SJCRH30 (cell line): ENCODE results near the gene SAPCD1. TPM values are rescaled to one million over a fixed set of nuclear protein-coding genes. Genes with fewer than 3 reads are reported as not detected.

Experiments used
- DNase-seq, 2 experiments: peaks; one replicate each; pipeline ENCODE4 v3.0.0-alpha.2; 2015 to 2020
- H3K27ac ChIP-seq: fragments of 250-450 bp; sonication (Bioruptor Pico); 2 replicates; pipeline ENCODE4 v1.5.1; 2020; ENCODE audit warnings: mild to moderate bottlenecking, moderate library complexity
- H3K27me3 ChIP-seq: fragments of 250-450 bp; sonication (Bioruptor Pico); 2 replicates; pipeline ENCODE4 v1.5.1; 2020; ENCODE audit warnings: mild to moderate bottlenecking, moderate library complexity
- H3K36me3 ChIP-seq: fragments of 250-450 bp; sonication (Bioruptor Pico); 2 replicates; pipeline ENCODE4 v1.5.1; 2020; ENCODE audit warnings: mild to moderate bottlenecking, moderate library complexity
- H3K4me1 ChIP-seq: fragments of 250-450 bp; sonication (Bioruptor Pico); 2 replicates; pipeline ENCODE4 v1.5.1; 2020; ENCODE audit warnings: mild to moderate bottlenecking, moderate library complexity
- H3K4me3 ChIP-seq: fragments of 250-450 bp; sonication (Bioruptor Pico); 2 replicates; pipeline ENCODE4 v1.5.1; 2020; ENCODE audit warnings: mild to moderate bottlenecking, moderate library complexity
- H3K9me3 ChIP-seq: fragments of 250-450 bp; sonication (Bioruptor Pico); replicated peaks from 2 replicates; pipeline ENCODE4 v1.5.1; 2020; ENCODE audit warnings: mild to moderate bottlenecking, moderate library complexity
- total RNA-seq: library from RNA; depleted of rRNA; stranded (reverse); fragments of >200 nt; shearing (Covaris generic); gene quantifications from 2 replicates; pipeline ENCODE4 v1.2.3, GENCODE V29; 2014; rRNA removed

Gene SAPCD1
- total RNA-seq: 0.89 and 1.4 TPM in 2 replicates

DNA sequence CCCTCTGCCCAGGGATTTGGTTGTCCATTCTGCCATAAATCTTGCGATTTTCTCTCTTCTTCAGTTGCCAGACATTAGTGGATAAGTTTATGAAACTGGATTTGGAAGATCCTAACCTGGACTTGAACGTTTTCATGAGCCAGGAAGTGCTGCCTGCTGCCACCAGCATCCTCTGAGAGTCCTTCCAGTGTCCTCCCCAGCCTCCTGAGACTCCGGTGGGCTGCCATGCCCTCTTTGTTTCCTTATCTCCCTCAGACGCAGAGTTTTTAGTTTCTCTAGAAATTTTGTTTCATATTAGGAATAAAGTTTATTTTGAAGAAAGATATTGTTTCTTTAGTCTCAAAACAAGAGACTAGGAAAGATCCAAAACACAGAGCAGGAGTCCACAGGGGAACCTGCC lies at the start of gene SAPCD1:
Gene SAPCD1 (plus strand): TSS at position 301 of the 400 bp plus-strand sequence. CDS start 399 bp downstream, outside the sequence.
- H3K4me3 ChIP-seq: no peak within 1 kb of the TSS
- DNase-seq: no peak
- no peaks in the 10 kb centered on the region for H3K27me3 ChIP-seq
- peak within 1 kb of the TSS; percentile 26; the same call in 1 of the 2 replicates for H3K27ac ChIP-seq
- peaks cover 4% of the 10 kb centered on the region; the same call in 1 of the 2 replicates for H3K4me1 ChIP-seq
- no peaks in the 10 kb centered on the region for H3K9me3 ChIP-seq
- H3K36me3 ChIP-seq: no peaks in the 10 kb centered on the region

DNA sequence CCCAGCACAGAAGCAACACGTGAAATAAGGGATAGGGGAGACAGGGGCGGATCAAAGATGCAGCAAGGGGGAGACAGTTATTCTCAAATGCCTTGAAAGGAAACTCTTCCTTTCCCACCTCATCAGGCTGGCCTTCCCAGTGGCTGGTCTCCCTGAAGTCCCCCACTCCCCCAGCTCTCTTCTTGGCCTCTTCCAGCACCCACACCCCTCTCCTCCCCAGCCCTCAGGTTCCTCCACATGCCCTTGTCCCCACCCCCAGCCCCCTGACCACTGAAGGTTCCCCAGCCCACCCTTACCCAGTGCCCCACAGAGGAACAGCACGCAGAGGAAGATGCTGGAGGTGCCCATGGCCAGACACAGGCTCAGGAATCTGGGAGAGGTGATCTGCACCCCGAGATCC lies 49.0 kb upstream of the SAPCD1 start:
- H3K27me3 ChIP-seq: peaks cover 19% of the 10 kb centered on the region
- no peaks in the 10 kb centered on the region for H3K36me3 ChIP-seq
- H3K27ac ChIP-seq: no peak overlapping the region
- no peak for DNase-seq
- no peak overlapping the region for H3K4me3 ChIP-seq
- no peaks in the 10 kb centered on the region for H3K4me1 ChIP-seq
- H3K9me3 ChIP-seq: no peaks in the 10 kb centered on the region

DNA sequence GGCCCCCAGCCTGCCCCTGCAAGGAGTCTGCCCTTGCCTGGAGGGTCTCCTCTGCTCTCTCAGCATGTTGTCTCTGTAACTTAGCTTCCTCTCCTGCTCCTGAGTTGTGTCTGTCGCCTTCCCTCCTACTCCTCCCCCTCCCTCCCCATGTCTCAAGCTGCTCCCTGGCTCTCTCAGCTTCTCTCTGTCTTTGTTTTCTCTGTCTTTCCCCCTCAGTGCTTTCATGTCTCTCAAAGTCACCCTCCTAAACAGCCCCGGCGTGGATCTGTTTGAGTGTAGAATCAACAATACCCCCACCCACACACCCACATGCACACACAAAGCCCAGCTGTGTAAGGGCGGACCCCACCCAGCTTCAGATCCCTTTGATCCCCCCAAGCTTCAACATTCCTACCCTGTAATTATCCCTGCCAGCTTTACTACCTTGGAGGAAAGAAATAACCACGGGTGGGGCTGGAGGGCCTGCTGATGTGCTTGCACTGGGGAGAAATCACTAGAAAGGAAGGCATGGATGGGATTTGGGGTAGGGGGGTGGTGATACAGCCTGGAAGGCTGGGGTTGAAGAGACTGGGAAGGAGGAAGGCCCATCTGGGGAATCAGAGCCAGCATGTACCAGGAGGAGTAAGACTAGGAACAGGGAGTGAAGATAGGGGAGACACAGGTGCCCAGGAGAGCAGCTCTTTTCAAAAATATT lies 48.3 kb upstream of the SAPCD1 start:
- H3K4me1 ChIP-seq: no peaks in the 10 kb centered on the region
- no peak for DNase-seq
- no peaks in the 10 kb centered on the region for H3K36me3 ChIP-seq
- H3K4me3 ChIP-seq: no peak overlapping the region
- no peaks in the 10 kb centered on the region for H3K9me3 ChIP-seq
- peaks cover 19% of the 10 kb centered on the region for H3K27me3 ChIP-seq
- H3K27ac ChIP-seq: no peak overlapping the region

DNA sequence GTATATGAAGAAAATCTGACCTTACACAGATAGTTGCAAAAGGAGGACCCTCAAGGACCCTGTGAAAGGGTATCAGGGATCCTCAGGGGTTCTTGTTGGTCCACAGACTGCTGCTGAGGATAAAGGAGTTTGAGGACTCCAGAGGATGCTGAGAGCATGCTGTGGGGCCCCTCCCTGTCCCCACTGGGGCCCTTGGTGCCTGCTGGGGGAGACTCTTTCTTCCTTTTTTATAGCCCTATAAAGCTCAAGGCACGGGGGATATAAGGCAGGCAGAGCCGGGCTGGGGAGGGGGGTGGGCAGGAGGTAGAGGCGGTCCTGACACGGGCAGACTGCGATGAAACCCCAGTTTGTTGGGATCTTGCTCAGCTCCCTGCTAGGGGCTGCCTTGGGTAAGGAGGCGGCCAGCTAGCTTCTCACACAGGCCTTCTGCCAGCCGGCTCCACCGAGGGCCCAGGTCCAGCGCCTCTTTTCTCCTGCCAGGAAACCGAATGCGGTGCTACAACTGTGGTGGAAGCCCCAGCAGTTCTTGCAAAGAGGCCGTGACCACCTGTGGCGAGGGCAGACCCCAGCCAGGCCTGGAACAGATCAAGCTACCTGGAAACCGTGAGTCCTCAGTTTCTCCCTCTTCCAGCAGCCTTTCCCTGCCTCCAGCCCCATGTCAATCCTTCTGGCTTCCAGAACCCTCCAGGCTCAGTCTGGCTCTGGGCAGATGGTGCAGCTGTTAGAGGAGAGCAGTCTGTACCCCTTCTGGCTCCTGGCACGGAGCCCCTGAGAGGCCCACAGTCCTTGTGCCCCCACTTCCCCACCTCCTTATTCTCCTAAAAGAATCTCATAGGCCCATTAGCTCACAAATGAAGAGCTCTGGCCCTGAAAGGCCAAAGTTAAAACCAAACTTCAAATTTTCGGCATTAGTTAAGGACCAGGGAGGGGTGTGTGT lies 47.2 kb upstream of the SAPCD1 start, which contains the start of gene LY6G6D:
Gene LY6G6D (plus strand): TSS at position 327 of the 937 bp plus-strand sequence. CDS start 8 bp downstream, at position 335.
- Histone ChIP-seq H3K4me3 (no peak within 1 kb of the TSS), H3K27me3 (peaks cover 19% of the 10 kb centered on the region), H3K4me1 (no peaks in the 10 kb centered on the region), H3K36me3 (no peaks in the 10 kb centered on the region), H3K27ac (no peak within 1 kb of the TSS), H3K9me3 (no peaks in the 10 kb centered on the region)
- no peak for DNase-seq

DNA sequence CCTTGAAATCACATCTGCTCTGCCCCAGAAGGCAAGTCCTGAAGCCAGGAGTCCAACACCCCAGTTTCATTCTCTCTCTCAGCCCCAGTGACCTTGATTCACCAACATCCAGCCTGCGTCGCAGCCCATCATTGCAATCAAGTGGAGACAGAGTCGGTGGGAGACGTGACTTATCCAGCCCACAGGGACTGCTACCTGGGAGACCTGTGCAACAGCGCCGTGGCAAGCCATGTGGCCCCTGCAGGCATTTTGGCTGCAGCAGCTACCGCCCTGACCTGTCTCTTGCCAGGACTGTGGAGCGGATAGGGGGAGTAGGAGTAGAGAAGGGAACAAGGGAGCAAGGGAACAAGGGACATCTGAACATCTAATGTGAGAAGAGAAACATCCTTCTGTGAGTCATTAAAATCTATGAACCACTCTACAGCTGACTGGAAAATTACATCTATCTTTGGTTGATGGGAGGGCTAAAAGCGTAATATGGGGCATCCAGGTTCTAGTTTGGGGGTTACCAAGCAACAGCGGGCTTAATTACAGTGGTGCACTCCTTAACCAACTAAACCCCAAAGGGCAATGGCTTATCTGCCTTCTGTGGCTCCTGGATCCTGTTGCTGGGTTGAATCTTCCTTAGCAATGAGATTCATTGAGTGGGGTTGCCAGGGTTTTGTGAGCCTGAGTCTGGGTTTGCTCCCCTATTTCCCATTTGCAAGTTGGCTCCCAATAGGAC lies 44.8 kb upstream of the SAPCD1 start:
- Histone ChIP-seq H3K4me3 (no peak overlapping the region), H3K36me3 (no peaks in the 10 kb centered on the region), H3K9me3 (no peaks in the 10 kb centered on the region), H3K27me3 (peaks cover 8% of the 10 kb centered on the region), H3K27ac (no peak overlapping the region), H3K4me1 (no peaks in the 10 kb centered on the region)
- DNase-seq: no peak

DNA sequence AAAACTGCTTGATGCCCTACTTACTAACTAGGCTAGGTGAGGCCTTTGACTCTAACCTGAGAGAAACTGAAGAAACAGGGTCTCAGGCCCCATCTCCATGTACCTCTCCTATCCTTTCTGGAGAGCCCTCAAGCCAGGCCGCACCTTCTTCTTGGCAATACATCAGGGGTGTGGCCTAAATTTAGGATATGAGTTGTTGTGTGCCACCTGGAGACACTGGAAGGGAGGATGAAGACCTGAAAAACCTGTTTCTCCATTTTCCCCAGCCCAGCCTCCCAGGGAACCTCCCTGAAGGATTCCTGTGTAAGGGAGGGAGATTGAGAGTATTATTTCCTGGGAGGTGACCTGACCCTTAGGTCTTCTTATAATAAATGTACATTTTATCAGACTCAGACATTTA lies 44.2 kb upstream of the SAPCD1 start:
- no peak for DNase-seq
- Histone ChIP-seq H3K36me3 (no peaks in the 10 kb centered on the region), H3K4me3 (no peak overlapping the region), H3K27me3 (peaks cover 6% of the 10 kb centered on the region), H3K27ac (no peak overlapping the region), H3K4me1 (no peaks in the 10 kb centered on the region), H3K9me3 (no peaks in the 10 kb centered on the region)

DNA sequence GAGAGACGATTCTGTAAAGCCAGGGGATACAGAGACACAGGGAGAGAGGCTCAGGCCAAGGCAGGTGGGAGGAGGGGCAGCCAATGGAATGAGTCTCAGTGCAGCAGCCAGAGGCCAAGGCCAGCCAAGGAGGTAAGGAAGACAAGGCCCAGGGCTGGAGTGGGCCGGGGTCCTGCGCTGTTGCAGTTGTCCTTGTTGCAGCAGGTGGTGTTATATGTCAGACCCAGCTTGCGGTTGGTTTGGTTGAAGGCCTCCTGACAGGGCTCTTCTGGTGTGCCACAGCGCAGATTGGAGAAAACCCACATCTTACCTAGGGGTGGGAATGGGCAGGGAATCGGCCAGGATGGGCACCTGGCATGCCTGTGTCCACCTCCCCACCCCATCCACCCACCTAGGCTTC lies 43.5 kb upstream of the SAPCD1 start:
- DNase-seq: no peak
- Histone ChIP-seq H3K4me3 (no peak overlapping the region), H3K9me3 (no peaks in the 10 kb centered on the region), H3K27ac (no peak overlapping the region), H3K4me1 (no peaks in the 10 kb centered on the region), H3K36me3 (no peaks in the 10 kb centered on the region), H3K27me3 (peaks cover 6% of the 10 kb centered on the region)

DNA sequence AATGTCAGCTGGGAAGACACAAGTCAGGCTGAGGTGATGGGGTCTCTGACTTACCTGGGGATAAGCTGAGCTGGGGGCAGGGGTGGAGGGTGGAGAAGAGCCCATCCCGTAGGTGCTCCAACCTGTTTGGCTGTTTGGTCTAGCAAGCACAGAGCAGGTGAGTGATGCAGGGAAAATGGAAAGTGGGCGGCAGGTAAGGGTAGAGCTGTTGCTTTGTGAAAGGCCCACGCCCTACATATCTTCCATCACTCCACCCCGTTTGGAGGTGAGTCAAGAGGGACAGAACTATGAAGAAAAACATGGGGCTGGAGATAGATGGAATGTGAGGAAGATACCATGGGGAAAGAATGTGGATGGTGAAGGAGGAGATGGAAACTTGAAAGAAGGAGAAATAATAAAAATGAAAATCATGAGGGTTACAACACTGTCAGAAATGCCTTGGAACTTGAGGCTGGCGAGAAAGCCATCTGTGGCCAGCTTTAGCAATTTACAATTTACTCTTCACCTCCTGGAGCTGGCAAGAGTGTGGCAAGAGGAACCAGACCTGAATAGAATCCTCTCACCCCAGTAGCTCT lies 42.2 kb upstream of the SAPCD1 start:
- H3K36me3 ChIP-seq: no peaks in the 10 kb centered on the region
- no peaks in the 10 kb centered on the region for H3K9me3 ChIP-seq
- peaks cover 3% of the 10 kb centered on the region for H3K27me3 ChIP-seq
- no peak for DNase-seq
- no peaks in the 10 kb centered on the region for H3K4me1 ChIP-seq
- no peak overlapping the region for H3K4me3 ChIP-seq
- no peak overlapping the region for H3K27ac ChIP-seq

DNA sequence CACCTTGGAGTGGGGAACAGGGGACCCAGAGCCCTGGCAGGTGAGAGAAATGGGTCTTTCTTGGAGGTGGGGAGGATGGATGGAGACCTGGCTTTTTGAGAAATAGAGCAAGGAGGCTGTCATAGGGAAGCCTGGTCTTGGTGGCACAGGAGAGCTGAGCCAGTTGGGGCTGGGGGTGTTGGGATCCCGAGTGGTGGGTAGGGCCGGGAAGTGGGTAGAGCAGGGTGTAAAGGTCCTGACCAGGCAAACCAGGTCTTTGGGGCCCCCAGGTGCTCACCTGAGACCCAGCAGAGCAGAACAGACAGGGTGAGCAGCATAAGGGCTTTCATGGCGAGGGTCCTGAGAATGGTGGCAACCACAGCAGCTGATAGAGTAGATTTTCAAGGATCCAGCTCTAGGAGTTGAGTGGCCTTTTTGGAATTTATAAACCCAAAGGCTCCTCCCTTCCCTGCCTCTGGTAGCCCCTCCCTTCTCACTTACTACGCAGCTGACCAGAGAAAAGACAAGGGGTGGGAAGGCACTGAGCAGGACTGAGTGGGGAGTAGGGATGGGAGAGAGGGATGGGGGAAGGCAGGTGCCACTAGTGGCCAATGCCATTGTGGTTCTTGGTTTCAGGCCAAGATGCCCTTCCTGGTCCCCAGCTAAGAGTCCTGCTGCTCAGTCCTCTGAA lies 41.0 kb upstream of the SAPCD1 start, which contains the start of gene LY6G6C:
Gene LY6G6C (minus strand): TSS at position 396 of the 670 bp plus-strand sequence. CDS start 67 bp downstream, at position 329.
- H3K9me3 ChIP-seq: no peaks in the 10 kb centered on the region
- H3K36me3 ChIP-seq: no peaks in the 10 kb centered on the region
- H3K4me1 ChIP-seq: no peaks in the 10 kb centered on the region
- no peaks in the 10 kb centered on the region for H3K27me3 ChIP-seq
- no peak within 1 kb of the TSS for H3K4me3 ChIP-seq
- DNase-seq: no peak
- no peak within 1 kb of the TSS for H3K27ac ChIP-seq

DNA sequence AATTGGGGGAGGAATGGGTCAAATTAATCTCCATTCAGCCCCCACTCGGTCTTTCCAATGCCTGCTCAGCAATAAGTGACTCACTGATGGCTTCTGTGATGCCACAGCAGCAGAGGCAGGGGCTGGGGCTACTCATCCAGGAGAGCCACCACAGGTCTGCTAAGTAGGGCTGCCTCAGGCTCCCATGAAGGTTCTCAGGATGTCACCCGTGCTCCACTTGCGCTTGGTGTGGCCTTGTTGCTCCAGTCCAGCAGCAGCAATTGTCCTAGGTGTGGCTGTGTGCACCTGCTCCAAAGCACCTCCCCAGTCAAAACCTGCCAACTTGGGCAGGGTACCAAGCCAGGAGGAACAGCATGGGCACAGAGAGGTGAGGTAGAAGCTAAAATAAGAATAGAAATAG lies 40.3 kb upstream of the SAPCD1 start:
- no peaks in the 10 kb centered on the region for H3K36me3 ChIP-seq
- H3K27me3 ChIP-seq: no peaks in the 10 kb centered on the region
- no peak overlapping the region for H3K4me3 ChIP-seq
- no peaks in the 10 kb centered on the region for H3K9me3 ChIP-seq
- DNase-seq: no peak
- H3K27ac ChIP-seq: no peak overlapping the region
- no peaks in the 10 kb centered on the region for H3K4me1 ChIP-seq

DNA sequence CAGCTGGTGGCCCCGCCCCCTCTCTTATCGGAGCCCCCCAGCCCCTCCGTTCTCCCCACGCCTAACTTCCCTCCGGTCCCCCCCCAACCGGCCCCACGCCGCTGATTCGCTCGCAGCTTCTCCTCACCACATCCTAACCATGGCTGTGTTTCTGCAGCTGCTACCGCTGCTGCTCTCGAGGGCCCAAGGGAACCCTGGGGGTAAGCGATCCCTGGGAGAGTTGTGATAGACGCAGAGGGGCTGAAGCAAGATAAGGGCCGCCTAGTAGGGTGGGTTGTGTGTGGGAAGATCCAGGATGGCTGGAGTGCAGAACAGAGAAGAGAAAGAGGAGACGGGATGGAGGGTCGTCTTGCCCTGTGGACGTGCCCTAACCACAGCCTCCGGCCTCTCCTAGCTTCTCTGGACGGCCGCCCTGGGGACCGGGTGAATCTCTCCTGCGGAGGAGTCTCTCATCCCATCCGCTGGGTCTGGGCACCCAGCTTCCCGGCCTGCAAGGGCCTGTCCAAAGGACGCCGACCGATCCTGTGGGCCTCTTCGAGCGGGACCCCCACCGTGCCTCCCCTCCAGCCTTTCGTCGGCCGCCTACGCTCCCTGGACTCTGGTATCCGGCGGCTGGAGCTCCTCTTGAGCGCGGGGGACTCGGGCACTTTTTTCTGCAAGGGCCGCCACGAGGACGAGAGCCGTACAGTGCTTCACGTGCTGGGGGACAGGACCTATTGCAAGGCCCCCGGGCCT lies 39.0 kb upstream of the SAPCD1 start, which contains the start of gene MPIG6B:
Gene MPIG6B (plus strand): TSS at position 129 of the 735 bp plus-strand sequence. CDS start 11 bp downstream, at position 140.
- no peaks in the 10 kb centered on the region for H3K27me3 ChIP-seq
- peak; percentile 71 to 73 for DNase-seq
- H3K9me3 ChIP-seq: no peaks in the 10 kb centered on the region
- H3K4me3 ChIP-seq: no peak within 1 kb of the TSS
- H3K4me1 ChIP-seq: no peaks in the 10 kb centered on the region
- H3K36me3 ChIP-seq: no peaks in the 10 kb centered on the region
- no peak within 1 kb of the TSS for H3K27ac ChIP-seq

DNA sequence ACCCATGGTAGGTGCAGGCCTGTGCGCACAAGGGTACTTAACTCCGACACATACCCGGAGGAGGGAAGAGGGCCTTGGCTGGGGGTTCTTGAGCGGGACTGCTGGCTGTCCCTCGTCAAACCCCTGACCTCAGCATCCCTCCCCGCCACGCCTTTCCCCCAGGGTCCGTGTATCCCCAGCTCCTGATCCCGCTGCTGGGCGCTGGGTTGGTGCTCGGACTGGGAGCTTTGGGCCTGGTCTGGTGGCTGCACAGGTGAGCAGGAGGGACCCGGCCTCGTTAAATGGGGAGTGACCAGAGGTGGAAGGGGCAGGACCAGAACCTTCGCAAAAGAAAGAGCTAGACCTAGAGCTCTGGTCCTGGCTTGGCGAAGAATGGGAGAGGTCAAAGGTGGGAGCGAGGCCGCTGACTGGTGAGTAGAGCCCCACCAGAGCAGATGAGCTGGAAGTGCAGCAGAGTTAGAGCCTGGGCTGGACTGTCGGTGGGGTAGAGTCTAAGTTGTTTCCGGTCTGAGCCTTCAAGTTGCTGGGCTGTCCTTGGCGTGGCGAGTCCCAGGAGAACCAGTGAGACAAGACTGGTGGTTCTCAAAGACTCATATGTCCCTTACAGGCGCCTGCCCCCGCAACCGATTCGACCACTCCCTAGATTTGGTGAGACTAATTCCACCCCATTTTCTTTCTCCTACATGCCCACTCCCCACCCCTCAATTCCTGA lies 38.3 kb upstream of the SAPCD1 start:
- no peak overlapping the region for H3K4me3 ChIP-seq
- 0 out of 2 replicates have a peak, but pooled peaks cover 4% of the 10 kb centered on the region for H3K4me1 ChIP-seq
- no peak for DNase-seq
- H3K9me3 ChIP-seq: no peaks in the 10 kb centered on the region
- H3K27me3 ChIP-seq: no peaks in the 10 kb centered on the region
- H3K27ac ChIP-seq: no peak overlapping the region
- no peaks in the 10 kb centered on the region for H3K36me3 ChIP-seq
